Mammary epithelial cell (primary cell): Measurements from ENCODE around the gene MYEOV.

Experiments
- EZH2 ChIP-seq: IDR thresholded peaks from 2 replicates; pipeline ENCODE4 v1.6.1; 2012; ENCODE audit warnings: low read length, inconsistent platforms, borderline replicate concordance
- TF ChIP-seq, protein P1 (sequence below), 2 donors: IDR thresholded peaks in 1 of 2; conservative IDR thresholded peaks in 1 of 2; 2 replicates each; pipeline ENCODE4 v1.5.1; 2011 to 2012; ENCODE audit warnings: inconsistent platforms in 2 of 2, low read length in 2 of 2, mild to moderate bottlenecking in 2 of 2, control low read depth in 1 of 2, low read depth in 1 of 2; ENCODE audit not compliant: insufficient read depth in 1 of 2; ENCODE audit errors: extremely low read depth in 1 of 2

DNA sequence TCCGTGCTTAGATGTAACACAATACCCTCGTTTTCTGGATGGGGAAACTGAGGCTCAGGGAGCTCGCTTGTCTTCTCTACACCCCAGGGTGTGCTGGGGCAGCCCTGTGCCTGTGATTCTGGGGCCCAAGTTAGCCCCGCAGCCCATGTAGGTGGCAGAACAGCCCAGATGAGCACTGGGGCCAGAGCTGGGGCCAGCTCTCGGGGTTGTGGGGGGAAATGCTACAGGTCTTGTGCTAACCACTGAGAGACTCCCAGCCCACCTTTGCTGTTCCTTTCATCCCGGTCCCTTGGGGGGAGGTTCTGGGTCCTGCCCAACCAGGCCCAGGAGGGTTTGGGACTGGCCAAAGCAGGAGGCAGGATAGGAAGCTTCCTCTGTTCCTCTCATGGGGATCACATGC is 13.5 kb downstream of the MYEOV start:
- TF ChIP-seq, protein P1, sequence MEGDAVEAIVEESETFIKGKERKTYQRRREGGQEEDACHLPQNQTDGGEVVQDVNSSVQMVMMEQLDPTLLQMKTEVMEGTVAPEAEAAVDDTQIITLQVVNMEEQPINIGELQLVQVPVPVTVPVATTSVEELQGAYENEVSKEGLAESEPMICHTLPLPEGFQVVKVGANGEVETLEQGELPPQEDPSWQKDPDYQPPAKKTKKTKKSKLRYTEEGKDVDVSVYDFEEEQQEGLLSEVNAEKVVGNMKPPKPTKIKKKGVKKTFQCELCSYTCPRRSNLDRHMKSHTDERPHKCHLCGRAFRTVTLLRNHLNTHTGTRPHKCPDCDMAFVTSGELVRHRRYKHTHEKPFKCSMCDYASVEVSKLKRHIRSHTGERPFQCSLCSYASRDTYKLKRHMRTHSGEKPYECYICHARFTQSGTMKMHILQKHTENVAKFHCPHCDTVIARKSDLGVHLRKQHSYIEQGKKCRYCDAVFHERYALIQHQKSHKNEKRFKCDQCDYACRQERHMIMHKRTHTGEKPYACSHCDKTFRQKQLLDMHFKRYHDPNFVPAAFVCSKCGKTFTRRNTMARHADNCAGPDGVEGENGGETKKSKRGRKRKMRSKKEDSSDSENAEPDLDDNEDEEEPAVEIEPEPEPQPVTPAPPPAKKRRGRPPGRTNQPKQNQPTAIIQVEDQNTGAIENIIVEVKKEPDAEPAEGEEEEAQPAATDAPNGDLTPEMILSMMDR (conservative IDR thresholded peaks at IDR 0.05 in 1 of 2, IDR thresholded peaks at IDR 0.05 in 1 of 2; ENCODE audit: extremely low read depth in 1 of 2, insufficient read depth in 1 of 2, low read depth in 1 of 2, low read length in 2 of 2), result no peak
- TF ChIP-seq EZH2, result no peak
